Mesangial cell (primary cell): ENCODE results near the gene CMKLR1. TPM values are rescaled to one million over a fixed set of nuclear protein-coding genes. Genes with fewer than 3 reads are reported as not detected.

ENCODE experiments used
- total RNA-seq: library from RNA; depleted of rRNA; stranded (reverse); fragments of >200 nt; gene quantifications from 2 replicates; pipeline ENCODE4 v1.2.3, GENCODE V29; 2015

Gene CMKLR1, protein sequence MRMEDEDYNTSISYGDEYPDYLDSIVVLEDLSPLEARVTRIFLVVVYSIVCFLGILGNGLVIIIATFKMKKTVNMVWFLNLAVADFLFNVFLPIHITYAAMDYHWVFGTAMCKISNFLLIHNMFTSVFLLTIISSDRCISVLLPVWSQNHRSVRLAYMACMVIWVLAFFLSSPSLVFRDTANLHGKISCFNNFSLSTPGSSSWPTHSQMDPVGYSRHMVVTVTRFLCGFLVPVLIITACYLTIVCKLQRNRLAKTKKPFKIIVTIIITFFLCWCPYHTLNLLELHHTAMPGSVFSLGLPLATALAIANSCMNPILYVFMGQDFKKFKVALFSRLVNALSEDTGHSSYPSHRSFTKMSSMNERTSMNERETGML
- 0.81 TPM in 1 of 2 replicates, not detected in the other for total RNA-seq

GRCh38 chr12:108338915-108339657 is at the start of gene CMKLR1:
TSS of gene CMKLR1 (minus strand) at chr12:108339311. CDS start at chr12:108293591, 45,720 bp downstream.

Other genes with a start within 250 kb of the CMKLR1 start
- gene WSCD2, start 210.0 kb downstream of the CMKLR1 start, total RNA-seq, result under 0.01 TPM in 1 of 2 replicates, not detected in the other
- gene FICD, start 176.0 kb upstream of the CMKLR1 start, total RNA-seq, result 3.4 and 4.7 TPM in 2 replicates
- gene SART3, start 221.9 kb upstream of the CMKLR1 start, total RNA-seq, result 23.6 and 34.2 TPM in 2 replicates
- gene ISCU, start 223.3 kb upstream of the CMKLR1 start, total RNA-seq, result 53.4 and 91.3 TPM in 2 replicates